C4-2B (cell line): ENCODE results near the gene HCRT.

ENCODE experiments used
- CTCF ChIP-seq: fragments of 450-650 bp; conservative IDR thresholded peaks from 2 replicates; pipeline ENCODE4 v1.5.1; 2017; ENCODE audit warnings: mild to moderate bottlenecking
- ZFX ChIP-seq: fragments of 450-650 bp; IDR thresholded peaks from 2 replicates; pipeline ENCODE4 v1.6.1; 2017

GRCh38 chr17:42179335-42179734 lies 5.9 kb downstream of the HCRT start:
- TF ChIP-seq CTCF (no peak), ZFX (no peak)
